Activated T-cell treated with anti-CD3 and anti-CD28 coated beads, Interleukin-2, amount 50 U/mL, for 48 hours (primary cell): ENCODE data around the gene MMP11.
A peak's percentile ranks its signal among the peaks of the same experiment; 100 is the strongest.

ENCODE experiments used
- DNase-seq, 2 experiments: peaks; one replicate each; pipeline ENCODE4 v3.0.0-alpha.2; 2020

MMP11 gene

GRCh38 chr22:23762842-23763578 lies 9.6 kb upstream of the MMP11 start, which contains the start of gene C22orf15:
TSS of gene C22orf15 (plus strand) at chr22:23762990. CDS start at chr22:23763307, 317 bp downstream.
- DNase-seq: peak in 1 of 2 experiments; percentile 49

- DNase-seq: peak; percentile 72 to 78
Observed at GRCh38 chr22:23763579-23763945, 9.1 kb upstream of the MMP11 start.

- DNase-seq: no peak
Observed at GRCh38 chr22:23763954-23764353, 8.7 kb upstream of the MMP11 start.

- DNase-seq: no peak
Observed at GRCh38 chr22:23764899-23765881, 7.5 kb upstream of the MMP11 start.

GRCh38 chr22:23767303-23767672 lies 5.4 kb upstream of the MMP11 start:
- no peak for DNase-seq

GRCh38 chr22:23767673-23768548 lies 4.7 kb upstream of the MMP11 start, which contains the start of gene CHCHD10:
TSS of gene CHCHD10 (minus strand) at chr22:23767972. CDS start at chr22:23767874, 98 bp downstream.
- DNase-seq: peak; percentile 88 to 91

- no peak for DNase-seq
Observed at GRCh38 chr22:23769321-23769965, 3.2 kb upstream of the MMP11 start.

GRCh38 chr22:23772315-23772648 lies 367 bp upstream of the MMP11 start:
- no peak for DNase-seq

- DNase-seq: no peak
Observed at GRCh38 chr22:23773483-23774113, 949 bp downstream of the MMP11 start.

- no peak for DNase-seq
Observed at GRCh38 chr22:23774114-23774921, 1.7 kb downstream of the MMP11 start.

- DNase-seq: no peak
Observed at GRCh38 chr22:23774922-23775436, 2.3 kb downstream of the MMP11 start.

- no peak for DNase-seq
Observed at GRCh38 chr22:23775779-23776375, 3.2 kb downstream of the MMP11 start.

GRCh38 chr22:23777776-23778576 lies 5.3 kb downstream of the MMP11 start:
- DNase-seq: no peak

- no peak for DNase-seq
Observed at GRCh38 chr22:23778577-23778900, 5.9 kb downstream of the MMP11 start.

- DNase-seq: no peak
Observed at GRCh38 chr22:23779083-23779482, 6.4 kb downstream of the MMP11 start.

- no peak for DNase-seq
Observed at GRCh38 chr22:23779731-23780130, 7.1 kb downstream of the MMP11 start.

GRCh38 chr22:23780146-23780748 lies 7.6 kb downstream of the MMP11 start:
- DNase-seq: no peak

GRCh38 chr22:23781065-23781464 lies 8.4 kb downstream of the MMP11 start:
- DNase-seq: no peak
